Ovary (tissue), 3 donors: Measurements from ENCODE around the gene SPRED2.

Experiments
- EP300 ChIP-seq: sonication (generic); formaldehyde crosslinking; IDR thresholded peaks from one replicate; pipeline ENCODE4 v1.6.1; 2017; ENCODE audit warnings: antibody characterized with exemption
- POLR2A ChIP-seq: fragments of 450-650 bp; IDR thresholded peaks from one replicate; pipeline ENCODE4 v1.6.1; 2017; ENCODE audit warnings: antibody characterized with exemption, mild to moderate bottlenecking, moderate library complexity
- TF ChIP-seq, protein P1 (sequence below), 3 donors: fragments of 450-650 bp in 2 of 3; fragments of 200-600 bp in 1 of 3; IDR thresholded peaks; one replicate each; pipeline versions ENCODE4 v1.5.1 to v1.8.0; 2016 to 2022; ENCODE audit warnings: antibody characterized with exemption in 3 of 3, mild to moderate bottlenecking in 1 of 3
- donor health status: DM: no; HTN: no; CAD: no.

DNA sequence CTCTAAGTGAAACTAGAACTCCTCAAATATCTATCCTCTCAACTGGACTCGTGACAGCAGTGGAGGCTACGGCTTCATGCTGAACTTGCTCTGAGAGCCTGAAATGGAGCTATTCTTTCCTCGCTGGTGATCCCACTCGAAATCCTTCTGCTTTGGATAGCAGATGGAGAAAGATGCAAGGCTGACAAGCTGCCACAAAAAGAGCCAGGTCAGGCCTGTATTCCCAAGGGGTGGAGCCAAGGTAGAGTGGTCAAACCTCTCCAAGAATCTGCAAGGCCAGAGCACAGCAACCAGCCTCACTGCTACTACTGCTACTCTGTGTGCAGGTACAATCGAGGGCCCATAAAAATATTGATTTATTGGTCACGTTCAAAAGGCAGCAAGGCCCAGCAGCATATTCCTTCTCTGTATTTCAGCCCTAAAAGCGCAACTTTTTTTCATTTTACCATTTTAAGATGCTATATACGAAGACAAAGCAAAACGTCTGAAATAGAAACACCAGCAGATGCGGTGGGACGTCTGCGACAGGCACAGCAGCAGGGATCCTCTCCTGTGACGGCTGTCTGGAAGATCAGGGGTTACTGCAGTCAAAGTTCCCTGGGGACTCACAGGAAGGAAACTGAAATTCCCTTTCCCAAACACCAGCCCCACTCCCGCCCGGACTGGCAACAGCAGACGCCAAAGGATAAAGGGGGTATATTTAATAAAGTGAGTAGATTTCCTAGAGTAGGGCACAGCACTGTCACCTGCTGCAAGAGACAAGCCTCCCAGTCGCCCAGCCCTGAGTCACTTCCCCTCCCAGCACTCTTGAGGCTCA, 2.4 kb downstream of the SPRED2 start:
- TF ChIP-seq, protein P1, sequence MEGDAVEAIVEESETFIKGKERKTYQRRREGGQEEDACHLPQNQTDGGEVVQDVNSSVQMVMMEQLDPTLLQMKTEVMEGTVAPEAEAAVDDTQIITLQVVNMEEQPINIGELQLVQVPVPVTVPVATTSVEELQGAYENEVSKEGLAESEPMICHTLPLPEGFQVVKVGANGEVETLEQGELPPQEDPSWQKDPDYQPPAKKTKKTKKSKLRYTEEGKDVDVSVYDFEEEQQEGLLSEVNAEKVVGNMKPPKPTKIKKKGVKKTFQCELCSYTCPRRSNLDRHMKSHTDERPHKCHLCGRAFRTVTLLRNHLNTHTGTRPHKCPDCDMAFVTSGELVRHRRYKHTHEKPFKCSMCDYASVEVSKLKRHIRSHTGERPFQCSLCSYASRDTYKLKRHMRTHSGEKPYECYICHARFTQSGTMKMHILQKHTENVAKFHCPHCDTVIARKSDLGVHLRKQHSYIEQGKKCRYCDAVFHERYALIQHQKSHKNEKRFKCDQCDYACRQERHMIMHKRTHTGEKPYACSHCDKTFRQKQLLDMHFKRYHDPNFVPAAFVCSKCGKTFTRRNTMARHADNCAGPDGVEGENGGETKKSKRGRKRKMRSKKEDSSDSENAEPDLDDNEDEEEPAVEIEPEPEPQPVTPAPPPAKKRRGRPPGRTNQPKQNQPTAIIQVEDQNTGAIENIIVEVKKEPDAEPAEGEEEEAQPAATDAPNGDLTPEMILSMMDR (IDR thresholded peaks at IDR 0.05), result no peak
- TF ChIP-seq POLR2A (no peak), EP300 (no peak)
